ENCODE results near the gene PTPRU. TPM values are rescaled to one million over a fixed set of nuclear protein-coding genes. Genes with fewer than 3 reads are reported as not detected.
"Not testable (repeated sequence)": the region's sequence is repeated elsewhere in the genome, so short reads cannot be mapped to it uniquely, and the experiment has no call there.

Gene PTPRU
- total RNA-seq, 2 donors from 2014 or later: 24.1 to 40.2 TPM

- no peaks in the 10 kb centered on the region for H3K27me3 ChIP-seq
- intact Hi-C loops (cut with DNase I): no loop called here
- DNase-seq (no peak), ATAC-seq (no peak)
- H3K36me3 ChIP-seq (replicated peaks in 1 of 2; ENCODE audit: insufficient read depth in 1 of 2, low read depth in 2 of 2): peaks cover 0 to 9% of the 10 kb centered on the region in 2 donors
- H3K27ac ChIP-seq: no peak overlapping the region
- no peak for TF ChIP-seq CTCF (IDR thresholded peaks at IDR 0.05)
- no peak for TF ChIP-seq POLR2A (IDR thresholded peaks at IDR 0.05)
- no peaks in the 10 kb centered on the region for H3K9me3 ChIP-seq
- 90 to 91% methylated on average over 5 of the region's 5 CpGs for WGBS, 2 donors
- H3K4me1 ChIP-seq: no peaks in the 10 kb centered on the region
- no peak overlapping the region for H3K4me3 ChIP-seq
Measured at GRCh38 chr1:29213055-29213454, 23.3 kb upstream of the PTPRU start.

DNA sequence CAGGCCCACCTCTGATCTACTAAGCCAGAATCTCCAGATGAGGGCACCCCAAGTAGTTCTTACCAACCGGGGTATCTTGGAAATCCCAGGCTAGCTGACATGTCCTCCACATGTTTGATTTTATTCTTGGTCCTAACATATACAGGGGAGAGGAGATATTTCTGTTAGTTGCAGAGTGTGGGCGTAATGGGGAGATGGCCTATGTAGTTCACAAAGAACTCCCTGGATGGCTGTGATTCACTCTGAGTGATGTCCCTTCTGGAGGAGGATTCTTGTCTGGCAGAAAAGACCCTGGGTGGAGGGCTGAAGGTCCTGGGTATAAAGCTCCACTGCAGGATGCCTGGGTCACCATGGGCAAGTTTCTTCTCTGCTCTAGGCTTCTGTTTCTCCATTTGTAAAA lies 18.7 kb upstream of the PTPRU start:
- Histone ChIP-seq H3K9me3 (no peaks in the 10 kb centered on the region), H3K4me3 (no peak overlapping the region), H3K27me3 (no peaks in the 10 kb centered on the region), H3K27ac (no peak overlapping the region), H3K4me1 (no peaks in the 10 kb centered on the region), H3K36me3 (replicated peaks in 1 of 2; ENCODE audit: insufficient read depth in 1 of 2, low read depth in 2 of 2) (peaks cover 0 to 7% of the 10 kb centered on the region in 2 donors)
- TF ChIP-seq CTCF (IDR thresholded peaks at IDR 0.05): no peak
- TF ChIP-seq POLR2A (IDR thresholded peaks at IDR 0.05): no peak
- intact Hi-C loops (cut with DNase I): no loop called here
- no peak for ATAC-seq
- DNase-seq: no peak
- 93 to 95% methylated on average over 2 of the region's 2 CpGs for WGBS, 2 donors

- ATAC-seq (no peak), DNase-seq (no peak)
- TF ChIP-seq POLR2A (IDR thresholded peaks at IDR 0.05): no peak
- no peak for TF ChIP-seq CTCF (IDR thresholded peaks at IDR 0.05)
- 65 to 85% methylated on average over 2 of the region's 2 CpGs for WGBS, 2 donors
- H3K4me3 ChIP-seq: no peak overlapping the region
- no peaks in the 10 kb centered on the region for H3K9me3 ChIP-seq
- peaks cover 0 to 7% of the 10 kb centered on the region in 2 donors for H3K36me3 ChIP-seq (replicated peaks in 1 of 2; ENCODE audit: insufficient read depth in 1 of 2, low read depth in 2 of 2)
- H3K27ac ChIP-seq: no peak overlapping the region
- no peaks in the 10 kb centered on the region for H3K4me1 ChIP-seq
- H3K27me3 ChIP-seq: no peaks in the 10 kb centered on the region
- intact Hi-C loops (cut with DNase I): no loop called here
Measured at GRCh38 chr1:29218223-29218622, 18.1 kb upstream of the PTPRU start.

DNA sequence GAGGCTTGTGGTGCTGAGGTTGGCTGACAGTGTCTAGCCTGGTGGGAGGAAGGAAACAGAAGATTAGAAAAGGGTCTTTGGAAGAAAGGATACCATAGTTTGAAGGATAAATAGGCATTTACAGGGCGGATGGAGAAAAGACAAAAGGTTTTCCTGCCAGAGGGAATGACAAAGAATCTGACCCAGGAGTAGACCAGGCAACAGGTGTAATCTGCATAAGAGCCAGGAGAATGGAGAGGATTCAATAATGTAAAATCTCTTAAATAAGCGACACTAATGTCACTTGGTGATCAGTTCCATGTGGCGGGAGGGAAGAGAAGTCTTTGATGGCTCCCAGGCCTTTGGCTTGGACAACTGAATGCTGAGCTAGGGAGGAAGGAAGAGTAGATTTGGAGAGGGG lies 15.0 kb upstream of the PTPRU start:
- H3K4me1 ChIP-seq: no peaks in the 10 kb centered on the region
- intact Hi-C loops (cut with DNase I): no loop called here
- no peaks in the 10 kb centered on the region for H3K27me3 ChIP-seq
- no peaks in the 10 kb centered on the region for H3K36me3 ChIP-seq (replicated peaks in 1 of 2; ENCODE audit: insufficient read depth in 1 of 2, low read depth in 2 of 2)
- 94 to 99% methylated on average over 3 of the region's 3 CpGs for WGBS, 2 donors
- no peaks in the 10 kb centered on the region for H3K9me3 ChIP-seq
- DNase-seq (no peak), ATAC-seq (no peak)
- H3K27ac ChIP-seq: no peak overlapping the region
- H3K4me3 ChIP-seq: no peak overlapping the region
- no peak for TF ChIP-seq POLR2A (IDR thresholded peaks at IDR 0.05)
- no peak for TF ChIP-seq CTCF (IDR thresholded peaks at IDR 0.05)

- H3K27ac ChIP-seq; H3K4me3 ChIP-seq; H3K4me1 ChIP-seq; ATAC-seq; H3K9me3 ChIP-seq; H3K27me3 ChIP-seq; intact Hi-C loops (cut with DNase I); H3K36me3 ChIP-seq (replicated peaks in 1 of 2; ENCODE audit: insufficient read depth in 1 of 2, low read depth in 2 of 2); DNase-seq: not testable (repeated sequence)
- 84 to 92% methylated on average over 6 of the region's 6 CpGs for WGBS, 2 donors
Measured at GRCh38 chr1:29222260-29222659, 14.1 kb upstream of the PTPRU start.
